ENCODE results near the gene SEC14L6.

GRCh38 chr22:30561402-30562189, 15.1 kb upstream of the SEC14L6 start:
- no peak for TF ChIP-seq EZH2 (IDR thresholded peaks at IDR 0.05; ENCODE audit: insufficient read depth, poor library complexity, severe bottlenecking)
- no peak for TF ChIP-seq EZH2phosphoT487 (IDR thresholded peaks at IDR 0.05; ENCODE audit: insufficient read depth, low read depth)
